GM21515 (cell line): ENCODE data around the gene CTAGE6.
A peak's percentile ranks its signal among the peaks of the same experiment; 100 is the strongest.
"Not testable (repeated sequence)": the region's sequence is repeated elsewhere in the genome, so short reads cannot be mapped to it uniquely, and the experiment has no call there.

Experiments
- ATAC-seq: cut with Tn5 transposase; IDR thresholded peaks from one replicate; pipeline ENCODE4 v1.9.1; 2021; ENCODE audit not compliant: unreplicated experiment

The CTAGE6 gene, protein sequence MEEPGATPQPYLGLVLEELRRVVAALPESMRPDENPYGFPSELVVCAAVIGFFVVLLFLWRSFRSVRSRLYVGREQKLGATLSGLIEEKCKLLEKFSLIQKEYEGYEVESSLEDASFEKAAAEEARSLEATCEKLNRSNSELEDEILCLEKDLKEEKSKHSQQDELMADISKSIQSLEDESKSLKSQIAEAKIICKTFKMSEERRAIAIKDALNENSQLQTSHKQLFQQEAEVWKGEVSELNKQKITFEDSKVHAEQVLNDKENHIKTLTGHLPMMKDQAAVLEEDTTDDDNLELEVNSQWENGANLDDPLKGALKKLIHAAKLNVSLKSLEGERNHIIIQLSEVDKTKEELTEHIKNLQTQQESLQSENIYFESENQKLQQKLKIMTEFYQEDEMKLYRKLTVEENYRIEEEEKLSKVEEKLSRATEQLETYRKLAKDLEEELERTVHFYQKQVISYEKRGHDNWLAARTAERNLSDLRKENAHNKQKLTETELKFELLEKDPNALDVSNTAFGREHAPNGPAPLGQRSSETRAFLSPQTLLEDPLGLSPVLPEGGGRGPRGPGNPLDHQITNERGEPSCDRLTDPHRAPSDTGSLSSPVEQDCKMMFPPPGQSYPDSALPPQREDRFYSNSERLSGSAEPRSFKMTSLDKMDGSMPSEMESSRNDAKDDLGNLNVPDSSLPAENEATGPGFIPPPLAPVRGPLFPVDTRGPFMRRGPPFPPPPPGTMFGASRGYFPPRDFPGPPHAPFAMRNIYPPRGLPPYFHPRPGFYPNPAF

GRCh38 chr7:143757596-143757995 is at the start of gene CTAGE6:
TSS of gene CTAGE6 (minus strand) at chr7:143757696. CDS start at chr7:143757658, 38 bp downstream.
- not testable (repeated sequence) for ATAC-seq

GRCh38 chr7:143806664-143807071 is 49.2 kb upstream of the CTAGE6 start:
- ATAC-seq = not testable (repeated sequence)

DNA sequence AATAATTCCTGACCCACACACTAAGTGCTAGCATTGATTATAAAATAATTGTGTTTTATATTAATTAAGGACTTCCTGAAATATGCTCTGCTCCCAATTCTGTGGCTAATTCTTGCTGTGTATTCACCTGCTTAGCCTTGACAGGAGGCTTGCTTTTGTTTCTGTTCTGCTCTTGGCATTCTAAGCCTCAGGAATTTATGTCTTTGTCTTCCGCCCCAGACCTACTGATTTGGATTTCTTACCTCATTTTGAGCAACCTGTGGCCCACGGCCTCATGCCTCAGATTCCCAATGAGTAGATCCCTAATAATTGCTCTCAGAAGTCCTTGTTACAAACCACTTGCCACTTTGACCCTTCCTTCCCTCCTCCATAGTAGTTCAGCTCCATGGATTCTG is 40.4 kb upstream of the CTAGE6 start:
- ATAC-seq = not testable (repeated sequence)

GRCh38 chr7:143797119-143797895 is 39.8 kb upstream of the CTAGE6 start:
- ATAC-seq = not testable (repeated sequence)

DNA sequence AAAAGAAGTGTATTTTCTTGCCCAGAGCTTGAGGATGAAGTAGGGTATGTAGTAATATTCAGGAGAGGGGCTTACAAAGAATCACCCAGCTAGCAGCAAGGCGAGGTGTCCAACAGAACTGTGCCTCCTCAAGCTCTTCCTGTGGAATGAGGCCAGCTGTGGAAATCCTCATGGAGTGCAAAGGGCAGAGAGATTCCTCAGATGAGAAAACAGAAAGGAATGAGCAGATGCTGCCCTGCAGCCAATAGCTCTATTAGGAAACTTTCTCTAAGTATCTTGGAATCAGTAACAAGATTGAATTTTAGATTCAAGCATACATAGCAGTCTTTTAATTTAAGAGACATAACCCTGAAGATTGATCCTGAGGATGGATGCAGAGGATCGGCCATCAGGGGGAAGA is 38.2 kb upstream of the CTAGE6 start:
- ATAC-seq = not testable (repeated sequence)

GRCh38 chr7:143792633-143793032 is 35.1 kb upstream of the CTAGE6 start:
- not testable (repeated sequence) for ATAC-seq

DNA sequence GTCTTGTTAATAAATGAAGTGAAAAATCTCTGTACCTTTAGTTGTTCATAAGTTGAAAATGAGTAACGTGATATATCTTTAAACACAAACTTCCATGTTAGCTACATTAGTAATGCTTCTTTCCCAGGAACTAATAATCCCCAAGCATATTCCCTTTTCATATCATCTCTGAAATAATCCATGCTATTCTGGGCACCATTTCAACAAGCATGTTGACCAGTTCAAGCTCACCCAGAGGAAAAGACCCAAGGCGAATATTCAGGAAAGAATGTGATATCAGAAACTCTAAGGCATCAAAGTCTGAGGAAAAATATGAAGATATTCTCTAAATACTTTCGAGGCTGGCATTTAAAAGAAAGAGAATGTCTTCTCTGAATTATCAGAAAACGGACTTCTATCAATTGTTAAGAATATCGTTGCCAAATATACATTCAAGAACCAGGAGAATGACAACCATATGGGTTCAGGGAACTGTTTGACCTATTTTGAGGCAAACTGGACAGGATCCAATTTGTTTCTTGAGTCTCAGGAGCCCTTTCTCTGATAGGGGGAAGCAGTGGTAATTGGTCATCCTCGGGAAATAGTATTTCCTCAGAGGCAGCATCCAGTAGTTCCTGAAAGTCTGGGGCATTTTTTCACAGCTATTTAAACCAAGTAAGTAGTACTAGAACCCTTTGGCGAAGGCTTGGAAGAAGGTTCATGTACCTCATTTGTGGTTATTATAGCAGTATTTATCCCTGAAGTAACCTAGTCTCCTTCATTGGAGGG is 28.1 kb upstream of the CTAGE6 start:
- not testable (repeated sequence) for ATAC-seq

- not testable (repeated sequence) for ATAC-seq
These were observed 22.1 kb upstream of the CTAGE6 start for GRCh38 chr7:143779591-143779990.

GRCh38 chr7:143772738-143773468 is 15.4 kb upstream of the CTAGE6 start:
- not testable (repeated sequence) for ATAC-seq

DNA sequence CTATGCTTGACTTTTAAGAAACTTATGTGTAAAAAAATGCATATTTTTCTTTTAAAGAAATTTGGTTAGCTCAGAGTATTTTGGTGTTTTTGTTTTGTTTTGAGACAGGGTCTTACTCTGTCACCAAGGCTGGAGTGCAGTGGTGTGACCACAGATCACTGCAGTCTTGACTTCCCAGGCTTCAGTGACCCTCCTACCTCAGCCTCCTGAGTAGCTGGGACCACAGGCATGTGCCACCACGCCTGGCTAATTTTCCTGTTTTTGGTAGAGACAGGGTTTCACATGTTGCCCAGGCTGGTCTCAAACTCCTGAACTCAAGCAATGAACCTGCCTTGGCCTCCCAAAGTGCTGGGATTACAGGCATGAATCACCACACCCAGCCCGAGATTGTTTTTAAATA is 10.0 kb upstream of the CTAGE6 start:
- not testable (repeated sequence) for ATAC-seq

DNA sequence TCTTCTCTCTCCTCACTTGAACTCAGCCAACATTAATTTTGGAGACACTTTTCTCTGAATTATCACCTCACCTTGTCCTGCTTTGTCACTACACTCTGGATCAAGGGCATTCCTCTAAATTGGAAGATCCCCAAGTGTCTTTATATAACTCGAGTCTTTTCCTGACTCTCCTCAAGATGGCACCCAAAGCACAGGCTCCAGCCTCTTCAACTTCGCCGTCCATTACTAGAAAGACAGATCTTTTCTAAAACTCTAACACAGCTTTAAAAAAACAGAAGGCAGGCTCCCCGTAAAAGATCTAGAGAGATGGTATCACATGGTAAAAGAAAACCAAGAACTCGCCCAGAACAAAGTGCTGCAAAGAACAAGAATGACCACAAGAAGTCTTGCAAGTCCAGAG is 8.2 kb upstream of the CTAGE6 start:
- not testable (repeated sequence) for ATAC-seq

DNA sequence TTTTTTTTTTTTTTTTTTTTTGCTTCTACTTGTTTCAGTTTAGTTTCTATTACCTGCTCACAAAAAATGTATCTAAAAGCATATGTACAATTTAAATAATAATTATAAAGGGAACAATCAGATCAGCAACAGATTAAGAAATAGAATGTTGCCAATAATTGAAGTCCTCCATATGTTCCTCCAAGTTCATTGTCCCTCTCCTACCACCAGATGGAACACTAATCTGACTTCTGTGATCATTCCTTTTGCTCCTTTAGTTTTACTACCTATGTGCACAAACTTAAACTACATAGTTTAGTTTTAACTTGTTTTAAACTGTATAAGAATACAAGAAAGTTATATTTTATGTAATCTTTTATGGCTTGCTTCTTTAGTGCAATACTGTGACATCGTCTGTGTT is 5.6 kb upstream of the CTAGE6 start:
- not testable (repeated sequence) for ATAC-seq

DNA sequence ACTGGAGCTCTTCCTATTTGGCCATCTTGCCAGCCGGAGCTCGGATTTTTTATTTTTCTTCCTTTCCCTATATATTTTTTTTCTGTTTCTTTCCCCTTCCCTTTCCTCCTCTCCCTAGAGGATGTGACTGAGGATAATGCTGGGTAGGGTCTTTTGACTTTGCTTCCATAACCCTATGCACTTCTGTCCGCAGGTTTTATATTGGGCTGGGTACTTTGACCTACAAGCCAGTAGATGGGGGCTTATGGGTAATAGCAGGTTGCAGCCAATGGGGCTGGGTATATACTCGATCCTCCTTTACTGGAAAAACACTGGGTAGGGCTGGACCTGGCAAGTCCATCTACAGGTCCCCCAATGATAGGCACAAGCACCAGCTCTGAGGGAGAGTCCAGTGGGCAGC is 12.2 kb downstream of the CTAGE6 start:
- ATAC-seq = not testable (repeated sequence)

- ATAC-seq = not testable (repeated sequence)
These were observed 20.3 kb downstream of the CTAGE6 start for GRCh38 chr7:143737037-143737819.

DNA sequence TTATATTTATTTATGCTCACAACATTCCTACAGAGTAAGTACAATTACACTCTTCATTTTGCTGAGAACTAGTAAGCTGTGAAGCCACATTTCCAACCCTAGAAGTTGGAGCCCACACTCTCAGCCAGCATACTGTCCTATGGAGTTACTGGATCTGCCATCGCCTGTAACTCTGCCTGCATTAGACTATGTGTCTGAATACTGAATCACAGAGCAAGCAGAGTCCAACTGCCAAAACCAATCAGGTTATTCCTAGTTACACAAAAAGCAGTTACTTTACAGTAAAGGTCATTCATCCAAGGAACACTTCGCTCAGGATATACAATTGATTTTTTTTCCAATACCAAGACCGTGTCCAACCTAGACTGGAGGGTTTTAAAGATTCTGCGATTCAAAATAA is 21.5 kb downstream of the CTAGE6 start:
- ATAC-seq = no peak

- ATAC-seq = no peak
These were observed 23.6 kb downstream of the CTAGE6 start for GRCh38 chr7:143733876-143734275.

DNA sequence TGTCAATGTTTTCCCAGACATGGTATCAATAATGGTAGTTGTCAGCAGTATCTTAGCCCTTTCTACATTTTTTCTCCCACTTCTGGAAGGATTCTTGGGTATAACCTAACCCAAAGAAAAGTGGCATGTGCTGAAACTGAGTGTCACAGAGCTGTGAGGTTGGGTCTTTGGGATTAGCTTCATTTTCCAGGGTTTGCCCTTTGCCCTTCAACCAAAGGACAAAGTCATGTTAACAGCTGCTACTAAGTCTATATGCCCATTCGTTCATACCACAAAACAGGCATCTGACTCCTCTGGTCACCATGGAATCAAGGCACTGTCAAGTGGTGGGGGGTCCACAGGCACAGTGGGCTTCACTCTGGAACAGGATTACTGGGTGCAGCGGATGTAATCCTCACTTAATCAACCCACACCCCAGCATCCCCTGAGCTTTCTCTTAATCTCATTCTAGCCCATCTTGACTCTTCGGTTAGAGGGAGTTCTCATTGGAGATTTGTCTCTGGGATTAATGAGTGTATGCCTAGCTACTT is 29.1 kb downstream of the CTAGE6 start:
- ATAC-seq = no peak

- peak; percentile 87 for ATAC-seq
These were observed 29.9 kb downstream of the CTAGE6 start for GRCh38 chr7:143727561-143727960.

DNA sequence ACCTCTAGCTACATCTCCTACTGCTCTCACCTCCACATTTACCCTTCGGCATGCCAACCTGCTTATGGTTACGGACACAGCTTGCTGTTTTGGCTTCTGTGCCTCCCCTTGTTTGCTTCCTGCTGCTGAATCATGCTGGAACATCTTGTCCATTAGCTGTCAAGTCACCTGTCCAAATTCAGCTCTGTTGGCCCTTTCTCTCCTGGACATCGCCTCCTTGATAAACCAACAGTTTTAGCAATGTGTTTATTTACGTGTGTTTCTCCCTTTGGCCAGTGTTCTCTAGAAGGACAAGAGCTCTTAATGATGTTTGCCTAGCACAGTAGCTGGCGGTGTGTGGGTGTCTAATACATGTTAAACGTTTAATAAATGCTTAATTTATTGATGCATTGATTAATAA is 31.4 kb downstream of the CTAGE6 start:
- ATAC-seq = not testable (repeated sequence)
